OCI-LY7 (cell line): ENCODE results near the gene PPP1CA. TPM values are rescaled to one million over a fixed set of nuclear protein-coding genes. Genes with fewer than 3 reads are reported as not detected.

Source experiments
- BruUV-seq: library from RNA; stranded (reverse); fragments of 400-500 nt; replicated peaks from 2 replicates; lab custom pipeline; 2021; lab: Mats Ljungman, UMichigan
- CTCF ChIA-PET: fragments of 300-600 bp; sonication (Branson Sonifier 250); formaldehyde crosslinking; loops from one replicate; lab custom pipeline; 2022; ENCODE audit warnings: antibody characterized with exemption; ENCODE audit not compliant: unreplicated experiment; lab: Charles Lee
- POLR2A ChIA-PET: fragments of 300-600 bp; sonication (Branson Sonifier 250); formaldehyde crosslinking; loops from one replicate; lab custom pipeline; 2022; ENCODE audit warnings: antibody characterized with exemption; lab: Charles Lee
- DNase-seq: peaks from one replicate; pipeline ENCODE4 v3.0.0-alpha.2; 2015; ENCODE audit warnings: low spot score
- H2AFZ ChIP-seq: fragments of 200-600 bp; sonication (generic), shearing (Covaris generic); 2 replicates; pipeline ENCODE4 v1.6.1; 2014; ENCODE audit warnings: mild to moderate bottlenecking, antibody characterized with exemption, low read length, moderate library complexity
- H3K27ac ChIP-seq: fragments of 200-600 bp; sonication (generic); 2 replicates; pipeline ENCODE4 v1.5.1; 2014; ENCODE audit warnings: mixed run types, low read depth, mild to moderate bottlenecking, moderate library complexity, low read length, inconsistent platforms; ENCODE audit not compliant: poor library complexity, severe bottlenecking
- H3K36me3 ChIP-seq: fragments of 200-600 bp; sonication (generic); 2 replicates; pipeline ENCODE4 v1.6.1; 2014; ENCODE audit warnings: mild to moderate bottlenecking, antibody characterized with exemption, low read length, moderate library complexity, mixed read lengths; ENCODE audit not compliant: insufficient read depth
- H3K4me1 ChIP-seq: fragments of 200-600 bp; sonication (generic); 2 replicates; pipeline ENCODE4 v1.5.1; 2014; ENCODE audit warnings: mild to moderate bottlenecking, low read length; ENCODE audit not compliant: insufficient read depth, poor library complexity, severe bottlenecking
- H3K4me2 ChIP-seq: fragments of 200-600 bp; sonication (generic); 2 replicates; pipeline ENCODE4 v1.6.1; 2014; ENCODE audit warnings: mild to moderate bottlenecking, low read length
- H3K4me3 ChIP-seq: fragments of 200-600 bp; sonication (generic); 2 replicates; pipeline ENCODE4 v1.5.1; 2014; ENCODE audit warnings: mild to moderate bottlenecking, low read depth, low read length; ENCODE audit not compliant: poor library complexity, severe bottlenecking
- H3K79me2 ChIP-seq: fragments of 200-600 bp; sonication (generic); 2 replicates; pipeline ENCODE4 v1.6.1; 2016; ENCODE audit warnings: low read depth, mild to moderate bottlenecking, low read length, moderate library complexity, mixed read lengths; ENCODE audit not compliant: insufficient read depth
- H3K9me2 ChIP-seq: fragments of 200-600 bp; sonication (generic); 2 replicates; pipeline ENCODE4 v1.6.1; 2016; ENCODE audit warnings: mild to moderate bottlenecking, low read length, mixed read lengths; ENCODE audit not compliant: insufficient read depth
- H3K9me3 ChIP-seq: fragments of 200-600 bp; sonication (generic); 2 replicates; pipeline ENCODE4 v1.6.1; 2014; ENCODE audit warnings: mild to moderate bottlenecking, mixed run types, low read length, mixed read lengths
- H4K20me1 ChIP-seq: fragments of 200-600 bp; sonication (generic); 2 replicates; pipeline ENCODE4 v1.6.1; 2014; ENCODE audit warnings: mild to moderate bottlenecking, antibody characterized with exemption, low read length, moderate library complexity, mixed read lengths; ENCODE audit not compliant: insufficient read depth
- CTCF ChIP-seq: fragments of 200-600 bp; sonication (generic); conservative IDR thresholded peaks from 2 replicates; pipeline ENCODE4 v1.5.1; 2014; ENCODE audit warnings: mild to moderate bottlenecking, antibody characterized with exemption, low read length, moderate library complexity, mixed read lengths
- EZH2phosphoT487 ChIP-seq: fragments of 200-600 bp; sonication (generic); IDR thresholded peaks from 2 replicates; pipeline ENCODE4 v1.6.1; 2018; ENCODE audit warnings: low read depth, borderline replicate concordance, mild to moderate bottlenecking, mixed run types, antibody characterized with exemption, low read length, moderate library complexity, mixed read lengths
- intact Hi-C: fragments of 100-400 bp; cut with micrococcal nuclease; formaldehyde crosslinking; loops from one replicate; pipeline ENCODE4 v1.10.0; 2022; ENCODE audit not compliant: unreplicated experiment
- total RNA-seq, 2 experiments: library from RNA; depleted of rRNA in 1 of 2; stranded (reverse); fragments of >200 nt in 1 of 2; shearing (Covaris generic) in 1 of 2; gene quantifications; 2 replicates each; pipeline ENCODE4 v1.2.3, GENCODE V29; 2014 to 2022

The PPP1CA gene
- total RNA-seq, 2 experiments from 2014 or later: 210 to 311 TPM

DNA sequence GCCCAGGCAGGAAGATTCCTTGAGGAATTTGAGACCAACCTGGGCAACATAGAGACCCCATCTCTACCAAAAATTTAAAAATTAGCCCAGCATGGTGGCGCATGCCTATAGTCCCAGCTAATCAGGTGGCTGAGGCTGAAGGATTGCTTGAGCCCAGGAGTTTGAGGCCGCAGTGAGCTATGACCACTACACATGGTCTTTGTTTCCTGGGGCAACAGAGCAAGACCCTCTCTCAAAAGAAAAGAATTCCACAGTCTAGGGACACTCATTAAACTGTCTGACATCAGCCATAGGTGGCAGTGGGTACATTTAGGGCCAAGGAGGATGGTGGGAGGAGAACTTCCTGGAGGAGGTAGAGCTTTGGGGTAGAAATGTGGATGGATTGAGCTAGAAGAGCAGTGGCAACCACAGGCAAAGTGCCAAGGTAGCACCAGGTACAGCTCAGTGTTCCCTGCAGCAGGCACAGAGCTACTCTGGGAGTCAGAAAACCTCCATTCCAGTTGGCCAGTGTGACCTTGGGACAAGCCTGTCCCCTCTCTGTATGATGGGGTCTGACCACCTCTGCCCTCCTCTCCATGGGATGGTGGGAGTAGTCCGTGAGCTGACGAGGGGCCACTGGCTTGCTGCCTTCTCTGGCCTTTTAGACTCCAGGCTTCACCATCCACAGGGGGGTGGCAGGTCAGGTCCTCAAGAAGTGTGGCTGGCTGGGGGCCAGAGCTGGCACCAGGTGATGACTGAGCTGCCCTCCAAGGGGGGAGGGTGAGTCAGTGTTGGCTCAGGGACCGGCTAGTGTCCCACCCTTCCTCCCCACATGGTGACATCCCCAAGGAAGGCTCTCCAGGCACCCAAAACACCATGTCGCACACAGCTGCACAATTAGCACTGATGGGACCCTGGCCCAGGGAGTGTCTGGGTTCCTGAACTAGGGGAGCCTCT is 24.5 kb downstream of the PPP1CA start:
- Histone ChIP-seq H2AFZ (no peak overlapping the region), H3K4me1 (peaks cover 44% of the 10 kb centered on the region), H3K36me3 (no peaks in the 10 kb centered on the region), H3K4me2 (no peak overlapping the region), H4K20me1 (no peaks in the 10 kb centered on the region), H3K27ac (no peak overlapping the region), H3K79me2 (no peaks in the 10 kb centered on the region), H3K4me3 (no peak overlapping the region), H3K9me3 (no peaks in the 10 kb centered on the region), H3K9me2 (no peaks in the 10 kb centered on the region)
- ChIA-PET CTCF (interaction anchor here (0.6 to 2.2 kb wide), 2 partner anchors 25 to 282 kb away, joined by 3 to 6 read pairs; no protein-coding TSS in a partner anchor), POLR2A (interaction anchor here (7.7 kb wide), 1 partner anchor 24 kb away, joined by 106 read pairs; the partner anchor contains the start of gene POLD4)
- intact Hi-C loops: no loop called here
- BruUV-seq: no TSS peak
- TF ChIP-seq CTCF (no peak), EZH2phosphoT487 (no peak)
- DNase-seq: no peak

DNA sequence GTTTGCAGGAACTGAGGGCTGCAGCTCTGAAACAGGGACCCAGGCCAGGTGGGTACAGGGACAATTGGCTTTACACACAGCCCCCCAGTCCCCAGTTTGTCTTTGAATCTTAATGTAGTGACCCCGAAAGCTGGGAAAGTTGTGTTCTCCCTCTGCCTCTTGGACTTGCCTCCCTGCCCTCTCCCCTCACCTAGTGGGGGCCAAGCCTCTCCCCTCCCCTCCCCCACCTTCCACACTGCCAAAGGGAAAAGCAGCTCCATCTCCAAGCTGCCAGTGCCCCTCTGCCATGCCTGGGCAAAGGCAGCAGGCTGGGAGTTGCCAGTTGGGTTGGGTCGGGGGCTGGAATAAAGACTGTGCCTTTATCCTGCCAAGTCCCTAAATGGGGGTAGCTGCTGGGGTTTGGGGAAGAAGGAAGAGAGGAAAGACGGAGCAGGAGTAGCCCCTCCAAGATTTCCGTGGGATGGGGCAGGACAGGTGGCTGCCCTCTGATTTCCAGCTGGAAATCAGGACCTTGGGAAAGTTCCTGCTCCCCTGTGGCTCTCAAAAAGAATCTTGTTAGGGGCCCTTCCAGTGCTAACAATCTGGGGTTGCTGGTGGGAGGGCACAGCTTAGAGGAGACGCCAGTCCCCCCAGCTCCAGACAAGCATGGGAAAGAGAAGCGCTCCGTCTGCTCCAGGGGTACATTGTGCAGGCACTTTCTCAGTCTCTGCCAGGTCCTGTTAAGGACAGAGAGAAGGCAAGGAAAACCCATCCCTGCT is 25.4 kb downstream of the PPP1CA start:
- Histone ChIP-seq H3K9me3 (no peaks in the 10 kb centered on the region), H3K9me2 (no peaks in the 10 kb centered on the region), H4K20me1 (no peaks in the 10 kb centered on the region), H3K4me3 (no peak overlapping the region), H2AFZ (no peak overlapping the region), H3K36me3 (no peaks in the 10 kb centered on the region), H3K79me2 (no peaks in the 10 kb centered on the region), H3K4me1 (peaks cover 46% of the 10 kb centered on the region), H3K4me2 (no peak overlapping the region), H3K27ac (no peak overlapping the region)
- no TSS peak for BruUV-seq
- intact Hi-C loops: no loop called here
- ChIA-PET POLR2A (interaction anchor here (7.7 kb wide), 1 partner anchor 23 kb away, joined by 106 read pairs; the partner anchor contains the start of gene POLD4), CTCF (interaction anchor here (0.6 to 2.2 kb wide), 2 partner anchors 25 to 106 kb away, joined by 4 to 6 read pairs; no protein-coding TSS in a partner anchor)
- no peak for TF ChIP-seq CTCF
- no peak for TF ChIP-seq EZH2phosphoT487
- DNase-seq: no peak
